Bronchial epithelial cell (primary cell): ENCODE data around the gene PLPP2. TPM values are rescaled to one million over a fixed set of nuclear protein-coding genes. Genes with fewer than 3 reads are reported as not detected.
A peak's percentile ranks its signal among the peaks of the same experiment; 100 is the strongest.

ENCODE experiments used
- DNase-seq: peaks from one replicate; pipeline ENCODE4 v3.0.0-alpha.2; 2010; ENCODE audit warnings: low read depth
- FAIRE-seq: peaks from 2 replicates; lab custom pipeline; 2011; peaks lifted over from hg19 to GRCh38; lab: Jason Lieb, UNC
- H3K27me3 ChIP-seq: 2 replicates; pipeline ENCODE4 v1.5.1; 2011; ENCODE audit warnings: low read length; ENCODE audit not compliant: control insufficient read depth, insufficient read depth
- H3K36me3 ChIP-seq: 2 replicates; pipeline ENCODE4 v1.5.1; 2011; ENCODE audit warnings: low read length; ENCODE audit not compliant: control insufficient read depth, insufficient read depth
- H3K4me3 ChIP-seq: 2 replicates; pipeline ENCODE4 v1.5.1; 2011; ENCODE audit warnings: mild to moderate bottlenecking, low read depth, low read length, control low read depth
- total RNA-seq: library from RNA; depleted of rRNA; stranded (reverse); fragments of >200 nt; gene quantifications from 2 replicates; pipeline ENCODE4 v1.2.1, GENCODE V29; 2014
- TF ChIP-seq, protein P1 (sequence below): IDR thresholded peaks from 2 replicates; pipeline ENCODE4 v1.5.1; 2011; ENCODE audit warnings: mild to moderate bottlenecking, moderate library complexity, low read length, control low read depth, inconsistent platforms; ENCODE audit not compliant: insufficient read depth, severe bottlenecking

PLPP2 gene
- total RNA-seq, 1 donor from 2014 or later, result 39.8 TPM

DNA sequence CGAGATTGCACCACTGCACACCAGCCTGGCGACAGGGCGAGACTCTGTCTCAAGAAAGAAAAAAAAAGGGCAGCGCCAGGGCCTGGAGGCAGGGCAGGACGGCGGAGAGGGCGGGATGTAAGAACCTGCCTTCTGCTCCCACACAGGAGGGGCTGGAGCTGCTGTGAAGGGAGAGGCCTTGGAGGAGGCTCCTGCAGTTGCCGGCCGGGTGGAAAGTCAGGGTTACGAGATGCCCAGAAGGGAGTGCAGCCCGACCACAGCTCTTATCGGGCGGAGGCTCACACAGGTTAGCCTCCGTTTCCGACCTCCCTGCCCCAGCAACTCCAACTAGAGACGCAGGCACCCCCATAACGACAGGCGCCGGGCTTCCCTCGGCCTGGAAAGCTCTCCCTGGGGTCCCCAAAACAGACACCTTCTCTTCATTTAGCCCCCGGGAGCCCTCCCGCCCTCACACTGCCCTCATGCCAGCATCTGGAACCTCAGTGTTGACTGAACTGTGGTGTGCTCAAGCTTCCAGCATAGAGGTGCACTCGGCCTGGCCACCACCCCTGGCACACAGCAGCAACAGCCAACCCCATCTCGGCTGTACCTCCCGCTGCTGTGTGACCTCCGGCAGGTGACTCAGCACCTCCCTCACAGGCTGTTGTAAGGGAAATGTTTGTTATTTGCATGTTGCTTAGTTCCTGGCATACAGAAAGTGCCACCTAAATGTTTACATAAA is 1.4 kb downstream of the PLPP2 start:
- Histone ChIP-seq H3K36me3 (peaks cover 2% of the 10 kb centered on the region), H3K4me3 (peak overlapping the region; percentile 66), H3K27me3 (peaks cover 3% of the 10 kb centered on the region)
- FAIRE-seq (peak; percentile 99), DNase-seq (peak; percentile 92)
- TF ChIP-seq, protein P1, sequence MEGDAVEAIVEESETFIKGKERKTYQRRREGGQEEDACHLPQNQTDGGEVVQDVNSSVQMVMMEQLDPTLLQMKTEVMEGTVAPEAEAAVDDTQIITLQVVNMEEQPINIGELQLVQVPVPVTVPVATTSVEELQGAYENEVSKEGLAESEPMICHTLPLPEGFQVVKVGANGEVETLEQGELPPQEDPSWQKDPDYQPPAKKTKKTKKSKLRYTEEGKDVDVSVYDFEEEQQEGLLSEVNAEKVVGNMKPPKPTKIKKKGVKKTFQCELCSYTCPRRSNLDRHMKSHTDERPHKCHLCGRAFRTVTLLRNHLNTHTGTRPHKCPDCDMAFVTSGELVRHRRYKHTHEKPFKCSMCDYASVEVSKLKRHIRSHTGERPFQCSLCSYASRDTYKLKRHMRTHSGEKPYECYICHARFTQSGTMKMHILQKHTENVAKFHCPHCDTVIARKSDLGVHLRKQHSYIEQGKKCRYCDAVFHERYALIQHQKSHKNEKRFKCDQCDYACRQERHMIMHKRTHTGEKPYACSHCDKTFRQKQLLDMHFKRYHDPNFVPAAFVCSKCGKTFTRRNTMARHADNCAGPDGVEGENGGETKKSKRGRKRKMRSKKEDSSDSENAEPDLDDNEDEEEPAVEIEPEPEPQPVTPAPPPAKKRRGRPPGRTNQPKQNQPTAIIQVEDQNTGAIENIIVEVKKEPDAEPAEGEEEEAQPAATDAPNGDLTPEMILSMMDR, result no peak

DNA sequence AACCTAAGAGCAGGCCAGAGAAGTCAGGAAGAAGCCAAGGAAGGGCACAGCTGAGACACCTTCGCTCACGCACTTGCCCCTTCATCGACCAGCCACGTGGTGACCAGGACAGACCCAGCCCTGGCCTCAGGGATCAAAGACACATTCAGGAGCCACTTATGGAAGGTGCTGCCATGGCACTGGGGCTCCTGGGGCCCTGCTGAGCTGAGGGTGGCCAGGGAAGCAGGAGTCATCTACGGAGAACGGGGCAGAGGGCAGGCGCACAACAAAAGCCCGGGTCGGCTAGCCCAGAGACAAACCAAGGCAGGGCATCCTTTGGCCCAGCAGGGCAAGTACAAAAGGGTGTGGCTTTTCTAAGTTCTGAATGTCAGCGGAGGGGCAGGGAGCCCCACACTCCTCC is 2.3 kb downstream of the PLPP2 start:
- H3K27me3 ChIP-seq, result no peaks in the 10 kb centered on the region
- TF ChIP-seq, protein P1, result no peak
- FAIRE-seq, result no peak
- H3K36me3 ChIP-seq, result peaks cover 2% of the 10 kb centered on the region
- no peak for DNase-seq
- no peak overlapping the region for H3K4me3 ChIP-seq

DNA sequence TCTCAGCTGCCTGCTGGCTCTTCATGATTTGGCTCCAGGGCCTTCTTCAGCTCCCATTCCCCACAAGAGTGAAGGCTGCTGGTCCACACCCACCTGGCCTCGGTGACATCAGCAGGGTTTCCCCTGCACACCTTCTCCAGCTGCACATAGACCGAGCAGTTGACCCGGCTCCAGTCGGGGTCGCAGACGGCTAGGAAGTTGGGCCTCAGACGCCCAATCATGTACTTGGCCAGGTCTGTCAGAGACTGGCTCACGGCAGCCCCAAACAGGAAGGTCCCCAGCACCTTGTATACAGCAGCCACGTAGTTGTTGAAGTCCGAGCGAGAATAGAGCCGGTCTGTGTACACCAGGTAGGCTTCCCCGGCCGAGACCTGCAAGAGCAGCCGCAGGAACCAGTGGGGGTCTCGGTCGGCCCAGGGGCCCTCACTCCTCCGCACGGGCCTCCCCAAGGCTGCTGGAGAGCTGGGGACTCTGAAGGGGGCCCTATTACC is 3.8 kb downstream of the PLPP2 start:
- Histone ChIP-seq H3K27me3 (no peaks in the 10 kb centered on the region), H3K36me3 (peaks cover 2% of the 10 kb centered on the region), H3K4me3 (no peak overlapping the region)
- TF ChIP-seq, protein P1, result no peak
- DNase-seq (no peak), FAIRE-seq (no peak)

DNA sequence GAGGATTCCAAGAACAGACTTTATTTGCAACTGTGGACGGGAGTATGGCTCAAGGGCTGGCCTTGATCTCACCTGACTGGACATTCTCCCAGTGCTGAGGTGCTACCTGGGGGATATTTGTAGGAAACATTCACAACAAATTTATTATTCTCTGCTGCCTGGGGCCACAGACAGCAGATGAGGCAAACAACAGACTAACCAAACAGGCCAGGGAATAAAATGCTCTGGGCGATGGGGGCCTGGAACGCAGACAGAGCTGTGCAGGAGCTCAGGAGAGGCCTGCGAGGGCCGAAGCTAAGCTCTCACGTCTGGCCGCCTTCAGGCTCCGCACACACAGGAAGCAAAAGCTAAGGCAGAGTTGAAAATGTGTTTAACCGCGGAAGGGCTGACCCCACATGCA is 7.8 kb downstream of the PLPP2 start:
- FAIRE-seq, result no peak
- Histone ChIP-seq H3K4me3 (no peak overlapping the region), H3K36me3 (peaks cover 11% of the 10 kb centered on the region), H3K27me3 (no peaks in the 10 kb centered on the region)
- no peak for DNase-seq
- TF ChIP-seq, protein P1, result no peak

DNA sequence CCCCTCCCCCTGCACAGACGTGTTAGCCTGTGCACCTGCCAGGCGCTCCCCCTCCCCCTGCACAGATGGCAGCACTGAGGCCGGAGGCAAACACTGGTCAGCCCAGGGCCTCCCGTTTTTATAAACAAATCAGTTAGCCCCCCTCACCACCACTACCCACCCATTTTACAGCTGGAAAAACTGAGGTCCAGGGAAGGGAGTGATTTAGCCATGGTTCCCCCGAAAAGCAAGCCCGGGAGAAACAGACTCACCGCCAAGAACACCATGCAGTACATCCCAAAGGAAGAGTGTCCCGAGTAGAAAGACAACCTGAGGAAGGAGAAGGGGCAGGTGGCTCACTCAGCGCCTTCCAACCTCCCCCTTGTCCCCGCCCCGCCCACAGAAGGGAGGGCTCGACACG is 8.7 kb downstream of the PLPP2 start:
- H3K4me3 ChIP-seq, result no peak overlapping the region
- no peaks in the 10 kb centered on the region for H3K27me3 ChIP-seq
- no peak for DNase-seq
- TF ChIP-seq, protein P1, result no peak
- FAIRE-seq, result peak; percentile 13
- H3K36me3 ChIP-seq, result peaks cover 9% of the 10 kb centered on the region
